ENCODE data around the gene DNPH1. TPM values are rescaled to one million over a fixed set of nuclear protein-coding genes. Genes with fewer than 3 reads are reported as not detected.

Gene DNPH1
- 40.2 TPM for total RNA-seq

- ATAC-seq: peak; percentile 90
These were observed at the start of gene DNPH1 for GRCh38 chr6:43228951-43229802. Gene DNPH1, minus strand, starts transcription at chr6:43229481. Its CDS starts 25 bp downstream, at chr6:43229456.

- no peak for ATAC-seq
These were observed 49.3 kb upstream of the DNPH1 start for GRCh38 chr6:43278524-43279078.

GRCh38 chr6:43277643-43278523 lies 48.6 kb upstream of the DNPH1 start:
- ATAC-seq: no peak

- ATAC-seq: no peak
These were observed 48.0 kb upstream of the DNPH1 start for GRCh38 chr6:43277306-43277642.

- ATAC-seq: no peak
These were observed 47.5 kb upstream of the DNPH1 start for GRCh38 chr6:43276577-43277305.

- no peak for ATAC-seq
These were observed 46.7 kb upstream of the DNPH1 start for GRCh38 chr6:43275801-43276576.

- no peak for ATAC-seq
These were observed 45.8 kb upstream of the DNPH1 start for GRCh38 chr6:43274916-43275597.

GRCh38 chr6:43274127-43274915 lies 45.0 kb upstream of the DNPH1 start:
- peak; percentile 5 for ATAC-seq

- ATAC-seq: no peak
These were observed 44.4 kb upstream of the DNPH1 start for GRCh38 chr6:43273707-43274106.

GRCh38 chr6:43271944-43272343 lies 42.7 kb upstream of the DNPH1 start:
- no peak for ATAC-seq

GRCh38 chr6:43271103-43271815 lies 42.0 kb upstream of the DNPH1 start:
- peak; percentile 24 for ATAC-seq

- ATAC-seq: peak; percentile 24
These were observed 40.2 kb upstream of the DNPH1 start for GRCh38 chr6:43269273-43270007.

- no peak for ATAC-seq
These were observed 39.5 kb upstream of the DNPH1 start for GRCh38 chr6:43268782-43269272.

- no peak for ATAC-seq
These were observed 39.0 kb upstream of the DNPH1 start for GRCh38 chr6:43268355-43268700.

- no peak for ATAC-seq
These were observed 38.5 kb upstream of the DNPH1 start for GRCh38 chr6:43267619-43268354.

- no peak for ATAC-seq
These were observed 36.3 kb upstream of the DNPH1 start for GRCh38 chr6:43265564-43265963.

- no peak for ATAC-seq
These were observed 35.4 kb upstream of the DNPH1 start for GRCh38 chr6:43264599-43265145.

Measured in esophagus mucosa (tissue), 1 donor.